Stomach (tissue), 4 donors: ENCODE results near the gene CLDN18.

Experiments
- POLR2A ChIP-seq, 4 donors: fragments of 450-650 bp; IDR thresholded peaks; one replicate each; pipeline ENCODE4 v1.6.1; 2016; ENCODE audit warnings: antibody characterized with exemption in 4 of 4, control low read depth in 2 of 4, mild to moderate bottlenecking in 1 of 4, moderate library complexity in 1 of 4
- POLR2AphosphoS5 ChIP-seq, 3 donors: sonication (generic); formaldehyde crosslinking; IDR thresholded peaks; one replicate each; pipeline ENCODE4 v1.6.1; 2016; ENCODE audit warnings: antibody characterized with exemption in 3 of 3
- TF ChIP-seq, protein P1 (sequence below), 7 experiments: fragments of 450-650 bp in 4 of 7; fragments of 200-600 bp in 3 of 7; sonication (generic) in 3 of 7; IDR thresholded peaks; one replicate each; pipeline ENCODE4 v1.5.1; 2016 to 2019; ENCODE audit warnings: antibody characterized with exemption in 7 of 7, control low read depth in 2 of 7, mild to moderate bottlenecking in 1 of 7

DNA sequence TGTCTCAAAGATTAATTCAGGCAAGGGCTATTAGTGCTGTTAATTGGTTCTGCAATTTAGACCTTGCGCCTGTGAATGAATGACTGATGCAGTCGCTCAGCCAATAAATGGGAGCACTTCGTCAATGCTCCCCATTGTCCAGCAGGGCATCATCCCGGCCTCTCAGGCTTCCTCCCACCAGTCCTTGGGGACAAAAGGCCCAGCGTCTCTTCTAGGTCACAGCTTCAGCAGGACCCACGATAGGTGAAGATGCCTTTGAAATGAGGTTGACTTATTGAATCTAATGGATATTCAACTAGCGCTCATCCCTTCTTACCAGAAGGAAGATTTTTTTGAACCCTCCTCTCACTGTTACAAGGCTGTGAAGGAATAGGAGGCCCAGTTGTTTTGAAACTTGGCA lies 47.7 kb upstream of the CLDN18 start:
- TF ChIP-seq, protein P1, sequence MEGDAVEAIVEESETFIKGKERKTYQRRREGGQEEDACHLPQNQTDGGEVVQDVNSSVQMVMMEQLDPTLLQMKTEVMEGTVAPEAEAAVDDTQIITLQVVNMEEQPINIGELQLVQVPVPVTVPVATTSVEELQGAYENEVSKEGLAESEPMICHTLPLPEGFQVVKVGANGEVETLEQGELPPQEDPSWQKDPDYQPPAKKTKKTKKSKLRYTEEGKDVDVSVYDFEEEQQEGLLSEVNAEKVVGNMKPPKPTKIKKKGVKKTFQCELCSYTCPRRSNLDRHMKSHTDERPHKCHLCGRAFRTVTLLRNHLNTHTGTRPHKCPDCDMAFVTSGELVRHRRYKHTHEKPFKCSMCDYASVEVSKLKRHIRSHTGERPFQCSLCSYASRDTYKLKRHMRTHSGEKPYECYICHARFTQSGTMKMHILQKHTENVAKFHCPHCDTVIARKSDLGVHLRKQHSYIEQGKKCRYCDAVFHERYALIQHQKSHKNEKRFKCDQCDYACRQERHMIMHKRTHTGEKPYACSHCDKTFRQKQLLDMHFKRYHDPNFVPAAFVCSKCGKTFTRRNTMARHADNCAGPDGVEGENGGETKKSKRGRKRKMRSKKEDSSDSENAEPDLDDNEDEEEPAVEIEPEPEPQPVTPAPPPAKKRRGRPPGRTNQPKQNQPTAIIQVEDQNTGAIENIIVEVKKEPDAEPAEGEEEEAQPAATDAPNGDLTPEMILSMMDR (IDR thresholded peaks at IDR 0.05), result no peak
- no peak for TF ChIP-seq POLR2A (IDR thresholded peaks at IDR 0.05)
- TF ChIP-seq POLR2AphosphoS5 (IDR thresholded peaks at IDR 0.05), result no peak
